IPS DF 4.7 (cell line): ENCODE data around the gene XDH.

ENCODE experiments used
- DNase-seq: peaks from one replicate; pipeline ENCODE4 v3.0.0-alpha.2; 2013; ENCODE audit warnings: low spot score; ENCODE audit errors: extremely low read depth

XDH gene

GRCh38 chr2:31332521-31332920, 82.0 kb downstream of the XDH start:
- DNase-seq: no peak

- no peak for DNase-seq
These were observed 83.4 kb downstream of the XDH start for GRCh38 chr2:31331156-31331555.

DNA sequence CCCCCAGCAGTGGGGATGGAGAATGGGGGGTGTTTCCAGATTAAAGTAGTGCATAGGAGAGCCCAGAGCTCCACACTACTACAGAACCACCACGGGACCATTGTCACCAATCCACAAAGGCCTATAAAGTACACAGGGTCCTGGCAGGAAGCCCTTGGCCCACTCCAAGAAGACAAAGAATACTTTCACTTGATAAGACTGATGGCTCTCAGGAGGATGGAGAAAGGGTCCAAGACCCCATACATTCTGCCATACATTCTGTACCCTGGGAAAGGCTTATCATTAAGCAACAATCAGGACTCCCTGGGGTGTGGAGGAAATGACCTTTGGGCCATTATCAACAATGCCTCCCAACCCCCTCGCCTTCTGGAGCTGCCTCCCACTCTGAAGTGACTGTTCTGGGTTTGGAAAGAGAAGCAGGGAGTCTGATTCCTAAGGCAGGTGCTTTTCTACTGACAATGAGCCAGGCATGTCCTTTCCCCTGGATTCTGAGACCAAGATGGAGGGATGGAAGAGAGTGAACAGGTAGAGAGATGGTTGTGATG, 85.4 kb downstream of the XDH start:
- no peak for DNase-seq

DNA sequence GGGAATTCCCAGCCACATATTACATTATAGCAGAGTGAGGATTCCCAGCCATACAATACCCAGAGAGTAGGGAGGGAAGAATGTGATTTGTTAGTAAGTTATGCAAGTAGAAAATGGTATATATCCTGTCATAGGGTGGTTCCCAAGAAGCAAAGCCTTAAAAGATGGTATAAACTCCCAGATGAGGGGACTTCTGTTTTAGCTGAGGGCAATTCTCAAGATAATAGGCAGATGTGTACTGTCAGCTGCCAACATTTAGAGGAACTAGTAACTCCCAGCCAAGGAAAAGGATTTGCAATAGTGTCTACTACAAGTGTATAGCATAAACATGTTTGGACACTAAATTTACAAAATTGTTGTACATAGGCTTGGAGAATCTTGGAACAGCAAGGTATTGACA, 86.5 kb downstream of the XDH start:
- DNase-seq: no peak

DNA sequence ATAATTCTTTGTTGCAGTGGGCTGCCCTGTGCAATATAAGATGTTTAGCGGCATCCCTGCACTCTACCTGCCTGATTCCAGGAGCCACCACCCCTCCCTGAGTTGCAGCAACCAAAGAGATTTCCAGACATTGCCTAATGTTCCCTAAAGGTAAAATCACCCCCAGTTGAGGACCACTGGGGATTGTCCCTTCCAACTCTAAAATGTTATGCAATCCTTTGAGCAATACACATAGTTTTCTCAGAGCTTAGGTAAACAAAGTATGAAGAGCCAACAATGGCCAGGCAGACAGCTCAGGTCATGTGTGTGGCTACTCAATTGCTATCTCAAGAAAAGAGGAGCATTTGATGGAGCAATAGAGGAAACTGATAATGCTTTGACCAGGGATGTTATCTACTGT, 87.0 kb downstream of the XDH start:
- no peak for DNase-seq

DNA sequence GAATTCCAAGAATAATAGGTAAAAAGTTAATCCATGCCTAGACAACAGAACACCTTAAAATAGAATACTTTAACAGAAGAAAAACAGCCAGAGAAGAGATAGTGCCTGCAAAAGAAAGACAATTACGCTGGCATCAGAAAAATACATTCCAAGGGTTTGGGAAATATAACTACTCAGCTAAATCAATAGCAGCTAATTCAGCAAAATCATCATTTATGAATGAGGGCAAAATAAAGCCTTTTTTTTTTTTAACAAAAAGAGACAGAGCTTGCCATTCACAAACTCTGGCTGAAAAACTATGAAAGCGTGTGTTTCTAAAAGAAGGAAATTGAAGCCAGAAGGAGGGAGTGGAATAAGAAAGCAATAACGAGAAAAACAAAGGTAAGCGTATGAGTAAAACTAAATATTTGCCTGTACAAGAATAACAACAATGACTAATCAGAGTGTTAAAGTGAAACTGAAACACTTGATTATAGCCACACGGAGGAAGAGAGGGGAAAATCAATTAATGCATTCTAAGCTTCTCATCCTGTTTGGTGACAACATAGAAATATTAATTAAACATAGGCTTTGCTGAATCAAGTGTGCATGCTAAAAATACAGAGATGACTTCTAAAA, 90.4 kb downstream of the XDH start:
- no peak for DNase-seq

GRCh38 chr2:31322371-31322770, 92.2 kb downstream of the XDH start:
- DNase-seq: no peak

- no peak for DNase-seq
These were observed 95.0 kb downstream of the XDH start for GRCh38 chr2:31319406-31320175.

GRCh38 chr2:31318361-31319336, 95.9 kb downstream of the XDH start:
- no peak for DNase-seq

- no peak for DNase-seq
These were observed 97.1 kb downstream of the XDH start for GRCh38 chr2:31317396-31317795.

DNA sequence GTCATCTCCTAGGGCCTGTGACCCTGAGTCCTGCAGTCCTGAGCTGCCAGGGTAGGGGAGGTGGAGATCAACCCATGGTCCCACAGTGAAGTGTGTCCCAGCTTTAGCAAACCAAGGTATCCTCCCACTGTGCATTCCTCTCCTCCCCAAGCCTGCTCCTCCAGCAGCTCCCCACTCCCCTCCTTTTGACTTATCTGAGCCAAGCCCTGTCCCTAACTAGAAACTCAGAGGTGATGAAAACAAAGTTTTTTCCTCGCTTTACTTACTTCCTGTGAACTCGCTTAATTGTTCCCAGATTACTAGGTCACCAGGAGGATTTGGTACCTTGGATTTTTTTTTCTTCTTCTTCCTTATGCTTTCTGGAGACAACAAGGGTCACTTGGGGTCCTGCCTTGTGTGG, 99.8 kb downstream of the XDH start:
- DNase-seq: no peak

DNA sequence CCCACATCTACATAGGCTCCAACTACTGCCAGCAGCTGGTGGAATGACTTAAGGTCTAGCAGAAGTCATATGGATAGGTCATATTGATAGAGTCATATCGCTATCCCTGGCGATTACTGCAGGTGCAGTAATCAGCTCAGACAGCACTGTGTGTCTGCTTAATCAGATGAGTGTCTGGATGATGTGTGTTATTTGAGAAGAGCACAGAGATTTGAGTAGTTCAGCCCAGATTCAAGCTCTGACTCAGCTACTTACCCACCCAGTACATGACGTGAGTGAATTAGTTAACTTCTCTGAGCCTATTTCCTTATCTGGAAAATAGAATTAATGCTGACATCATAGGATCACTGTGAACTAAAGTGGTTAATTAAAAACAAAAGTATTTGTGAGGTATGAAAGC, 101.6 kb downstream of the XDH start:
- DNase-seq: no peak

DNA sequence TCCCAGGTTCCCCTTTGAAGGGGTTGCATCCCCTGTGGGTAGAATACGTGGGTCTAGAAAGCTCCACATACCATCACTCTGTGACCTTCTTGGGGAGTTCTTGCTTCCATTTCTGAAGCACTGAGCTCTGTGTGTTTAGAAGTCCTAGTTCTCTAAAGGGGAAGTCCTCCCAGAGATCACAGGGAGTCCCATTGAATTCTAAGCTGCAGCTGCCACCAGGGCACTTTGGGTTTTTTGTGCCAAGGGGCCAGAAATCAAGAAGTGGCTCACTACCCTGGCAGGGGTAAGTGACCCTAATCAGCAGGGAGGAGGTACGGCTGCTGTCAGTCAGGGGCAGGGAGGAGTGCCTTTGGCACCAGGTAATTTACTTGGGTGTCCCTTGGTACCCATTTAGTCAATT, 109.7 kb downstream of the XDH start:
- DNase-seq: no peak

DNA sequence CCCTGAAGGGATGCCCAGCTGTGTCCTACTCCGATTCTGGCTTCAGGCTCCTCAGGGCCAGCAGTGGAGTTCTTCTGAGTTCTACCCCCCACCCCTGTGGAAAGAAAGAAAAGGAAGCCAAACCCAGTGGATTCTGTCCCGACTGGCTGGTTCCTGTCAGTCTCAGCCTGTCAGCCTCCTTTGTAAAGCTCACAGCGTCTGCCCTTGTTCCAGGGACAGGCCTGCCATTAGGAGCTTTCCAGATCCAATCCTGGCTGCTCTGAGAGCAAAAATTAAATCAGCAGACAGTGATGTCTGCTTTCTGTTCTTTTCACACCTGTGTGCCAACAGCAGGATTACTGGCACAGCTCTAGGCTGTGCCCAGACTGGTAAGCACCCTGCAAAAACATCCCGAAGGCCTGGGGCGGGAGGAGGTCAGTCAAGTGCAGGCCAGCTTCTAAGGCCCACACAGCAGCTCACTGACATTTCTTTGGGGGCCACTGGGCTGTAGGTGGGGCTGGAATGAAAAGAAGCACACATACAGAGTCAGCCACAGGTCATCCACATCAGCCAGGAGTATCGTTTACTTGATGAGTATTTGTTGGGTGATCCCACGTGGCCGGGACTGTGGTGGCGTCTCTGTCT, 111.5 kb downstream of the XDH start:
- DNase-seq: no peak

GRCh38 chr2:31300309-31300708, 114.2 kb downstream of the XDH start:
- DNase-seq: no peak

DNA sequence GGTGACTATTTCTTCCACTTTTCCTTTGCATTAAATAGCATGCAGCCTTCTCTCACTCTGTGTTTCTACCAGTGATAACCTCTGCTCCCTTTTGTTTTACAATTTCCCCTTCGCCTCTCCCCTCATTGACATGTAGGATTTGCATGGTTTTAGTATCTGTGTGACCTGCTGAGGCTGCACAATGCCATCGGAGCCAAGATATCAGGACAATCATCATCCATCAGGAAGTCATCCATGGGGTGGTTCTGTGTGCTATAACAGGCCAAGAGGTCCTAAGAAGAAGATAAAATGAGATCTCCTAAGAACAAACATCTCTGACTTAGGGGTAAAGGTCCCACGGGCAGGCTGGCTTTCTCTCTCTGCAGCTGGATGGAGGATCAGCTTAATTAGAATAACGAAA, 115.0 kb downstream of the XDH start:
- no peak for DNase-seq

DNA sequence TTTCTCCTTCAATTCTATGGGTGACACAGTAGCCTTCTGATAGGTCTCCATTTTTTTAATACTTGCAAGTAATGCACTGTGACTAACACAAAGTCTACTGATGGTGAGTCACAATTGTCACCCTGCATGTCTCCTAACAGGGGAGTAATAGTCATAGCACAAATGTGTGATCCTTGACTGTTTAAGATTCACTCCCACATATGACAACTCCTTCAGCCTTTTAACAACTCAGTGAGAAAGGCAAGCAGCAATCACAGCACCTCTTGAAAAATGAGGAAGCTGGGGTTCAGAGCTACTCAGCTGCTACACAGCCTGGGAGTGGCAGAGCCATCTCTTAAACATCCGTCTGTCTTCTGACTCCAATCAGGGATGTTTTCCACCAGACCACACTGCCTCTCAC, 116.8 kb downstream of the XDH start:
- DNase-seq: no peak

DNA sequence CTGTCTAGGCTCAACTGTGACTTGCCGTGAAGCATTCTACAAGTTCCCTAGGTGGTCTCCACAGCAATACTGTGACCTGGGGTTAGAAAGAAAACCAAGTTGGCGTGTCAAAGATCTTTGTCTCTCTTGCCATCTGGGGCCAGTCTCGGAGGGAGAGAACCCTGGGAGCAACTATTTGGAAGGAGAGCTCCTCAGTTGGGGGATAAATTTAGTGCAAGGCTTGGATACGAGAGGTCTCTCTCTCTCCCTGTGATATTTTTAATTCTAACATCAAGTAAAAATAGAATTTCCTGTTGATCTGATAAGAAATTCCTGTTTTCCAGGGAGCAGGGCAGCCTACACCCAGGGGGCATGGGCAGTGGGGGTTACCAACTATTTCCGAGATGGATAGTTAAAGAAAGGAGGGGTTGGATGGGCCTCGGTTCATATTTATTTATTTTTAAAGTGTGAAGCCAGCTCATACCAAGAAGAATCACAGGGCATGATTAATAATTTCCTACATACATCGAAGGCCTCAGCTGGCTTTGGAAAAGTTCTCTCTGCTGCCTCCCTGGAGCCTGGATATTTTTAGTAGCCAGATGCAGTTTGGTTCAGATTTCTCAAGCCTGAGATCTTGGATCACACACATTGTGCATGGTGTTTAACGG, 117.8 kb downstream of the XDH start:
- DNase-seq: no peak

- DNase-seq: no peak
These were observed 120.3 kb downstream of the XDH start for GRCh38 chr2:31294196-31294595.

DNA sequence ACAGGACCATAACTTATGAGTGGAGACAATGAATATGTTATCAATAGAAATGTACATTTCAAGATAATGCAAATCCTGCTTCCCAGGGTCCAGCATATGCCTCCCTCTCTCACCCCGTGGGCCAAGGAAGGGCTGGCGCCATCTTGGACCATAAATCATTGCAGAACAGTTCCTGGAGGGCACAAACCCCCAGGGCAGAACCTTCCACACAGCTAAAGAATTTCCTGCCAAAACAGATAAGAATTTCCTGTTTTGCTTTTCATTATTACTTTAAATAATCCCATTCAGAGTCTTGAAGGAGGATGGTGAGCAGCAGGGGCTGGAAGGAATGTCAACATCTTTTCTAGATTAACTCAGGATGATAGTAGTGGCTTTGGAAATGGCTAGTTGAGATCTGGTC, 126.9 kb downstream of the XDH start:
- DNase-seq: no peak
